Keratinocyte (primary cell): ENCODE measurements around the gene SERGEF.

Experiments
- EZH2 ChIP-seq: IDR thresholded peaks from one replicate; pipeline ENCODE4 v1.6.1; 2012; ENCODE audit warnings: inconsistent platforms, mild to moderate bottlenecking, low read length, moderate library complexity
- TF ChIP-seq, protein P1 (sequence below), 3 experiments: IDR thresholded peaks in 1 of 3; conservative IDR thresholded peaks in 1 of 3; optimal IDR thresholded peaks in 1 of 3; 2 replicates in 2 of 3; 3 replicates in 1 of 3; pipeline versions ENCODE3 to v1.5.1; 2011; ENCODE audit warnings: low read length in 3 of 3, mild to moderate bottlenecking in 3 of 3, moderate library complexity in 2 of 3, control low read depth in 1 of 3, inconsistent platforms in 1 of 3; ENCODE audit not compliant: insufficient read depth in 2 of 3; ENCODE audit errors: extremely low read depth in 1 of 3

DNA sequence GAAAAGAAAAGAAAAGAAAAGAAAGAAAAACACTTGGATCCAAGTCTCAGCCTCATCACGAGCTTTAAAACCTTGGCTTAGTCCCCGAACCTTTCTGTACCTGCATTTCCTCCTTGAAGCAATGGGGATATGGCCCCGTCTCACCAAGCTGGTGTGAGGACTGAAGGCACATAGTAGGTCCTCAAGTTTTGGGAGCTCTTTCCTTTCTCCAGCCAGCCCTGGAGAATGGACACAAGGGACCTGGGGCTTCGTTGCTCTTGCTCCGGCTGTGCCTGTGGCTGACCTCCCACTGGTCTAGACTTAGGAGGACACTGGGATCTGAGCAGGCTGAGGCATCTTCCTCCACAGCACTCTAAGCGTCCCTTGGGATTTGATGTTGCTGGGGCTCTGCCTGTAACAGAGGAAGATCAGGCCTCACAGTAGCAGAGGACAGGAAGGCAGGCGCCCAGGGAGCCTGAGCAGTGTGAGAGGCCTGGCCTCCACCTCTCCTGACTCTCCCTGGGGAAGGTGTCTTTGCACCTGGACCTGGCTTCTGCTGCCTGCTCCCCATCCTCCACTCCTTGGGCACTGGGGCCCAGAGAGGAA lies 245.5 kb downstream of the SERGEF start:
- TF ChIP-seq, protein P1, sequence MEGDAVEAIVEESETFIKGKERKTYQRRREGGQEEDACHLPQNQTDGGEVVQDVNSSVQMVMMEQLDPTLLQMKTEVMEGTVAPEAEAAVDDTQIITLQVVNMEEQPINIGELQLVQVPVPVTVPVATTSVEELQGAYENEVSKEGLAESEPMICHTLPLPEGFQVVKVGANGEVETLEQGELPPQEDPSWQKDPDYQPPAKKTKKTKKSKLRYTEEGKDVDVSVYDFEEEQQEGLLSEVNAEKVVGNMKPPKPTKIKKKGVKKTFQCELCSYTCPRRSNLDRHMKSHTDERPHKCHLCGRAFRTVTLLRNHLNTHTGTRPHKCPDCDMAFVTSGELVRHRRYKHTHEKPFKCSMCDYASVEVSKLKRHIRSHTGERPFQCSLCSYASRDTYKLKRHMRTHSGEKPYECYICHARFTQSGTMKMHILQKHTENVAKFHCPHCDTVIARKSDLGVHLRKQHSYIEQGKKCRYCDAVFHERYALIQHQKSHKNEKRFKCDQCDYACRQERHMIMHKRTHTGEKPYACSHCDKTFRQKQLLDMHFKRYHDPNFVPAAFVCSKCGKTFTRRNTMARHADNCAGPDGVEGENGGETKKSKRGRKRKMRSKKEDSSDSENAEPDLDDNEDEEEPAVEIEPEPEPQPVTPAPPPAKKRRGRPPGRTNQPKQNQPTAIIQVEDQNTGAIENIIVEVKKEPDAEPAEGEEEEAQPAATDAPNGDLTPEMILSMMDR (optimal IDR thresholded peaks at IDR 0.05 in 1 of 3, IDR thresholded peaks at IDR 0.05 in 1 of 3, conservative IDR thresholded peaks at IDR 0.05 in 1 of 3; ENCODE audit: extremely low read depth in 1 of 3, insufficient read depth in 2 of 3, low read length in 3 of 3), result no peak
- no peak for TF ChIP-seq EZH2
